Measurements from ENCODE around the gene INAVA. TPM values are rescaled to one million over a fixed set of nuclear protein-coding genes. Genes with fewer than 3 reads are reported as not detected.

INAVA gene
- total RNA-seq, 1 donor from 2014 or later, result 185 TPM

DNA sequence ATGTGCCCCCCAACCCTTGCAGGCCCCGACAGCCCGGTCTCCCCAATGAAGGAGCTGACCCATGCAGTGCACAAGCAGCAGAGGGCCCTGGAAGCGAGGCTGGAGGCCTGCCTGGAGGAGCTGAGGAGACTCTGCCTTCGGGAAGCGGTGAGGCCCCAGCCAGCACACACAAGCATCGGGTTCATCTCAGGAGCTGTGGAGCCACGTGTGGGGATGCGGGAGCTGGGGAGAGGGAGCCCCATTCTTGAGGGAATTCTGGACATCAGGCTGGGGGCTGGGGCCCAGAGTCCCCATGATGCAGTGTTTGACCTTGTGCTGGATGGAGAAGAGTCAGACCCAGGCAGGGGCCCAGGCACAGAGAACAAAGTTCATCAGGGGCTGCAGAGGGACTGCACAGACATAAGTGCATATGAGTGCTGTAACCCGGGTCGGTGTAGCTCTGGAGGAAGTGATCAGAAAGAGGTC lies 4.8 kb downstream of the INAVA start:
- DNase-seq (ENCODE audit: low read depth), result no peak
- no peak overlapping the region for H3K4me3 ChIP-seq (ENCODE audit: low read depth, low read length)
- H3K36me3 ChIP-seq (ENCODE audit: control insufficient read depth, insufficient read depth, low read length), result peaks cover 2% of the 10 kb centered on the region
- no peaks in the 10 kb centered on the region for H3K27me3 ChIP-seq (ENCODE audit: control insufficient read depth, insufficient read depth, low read length)
- TF ChIP-seq, protein P1, sequence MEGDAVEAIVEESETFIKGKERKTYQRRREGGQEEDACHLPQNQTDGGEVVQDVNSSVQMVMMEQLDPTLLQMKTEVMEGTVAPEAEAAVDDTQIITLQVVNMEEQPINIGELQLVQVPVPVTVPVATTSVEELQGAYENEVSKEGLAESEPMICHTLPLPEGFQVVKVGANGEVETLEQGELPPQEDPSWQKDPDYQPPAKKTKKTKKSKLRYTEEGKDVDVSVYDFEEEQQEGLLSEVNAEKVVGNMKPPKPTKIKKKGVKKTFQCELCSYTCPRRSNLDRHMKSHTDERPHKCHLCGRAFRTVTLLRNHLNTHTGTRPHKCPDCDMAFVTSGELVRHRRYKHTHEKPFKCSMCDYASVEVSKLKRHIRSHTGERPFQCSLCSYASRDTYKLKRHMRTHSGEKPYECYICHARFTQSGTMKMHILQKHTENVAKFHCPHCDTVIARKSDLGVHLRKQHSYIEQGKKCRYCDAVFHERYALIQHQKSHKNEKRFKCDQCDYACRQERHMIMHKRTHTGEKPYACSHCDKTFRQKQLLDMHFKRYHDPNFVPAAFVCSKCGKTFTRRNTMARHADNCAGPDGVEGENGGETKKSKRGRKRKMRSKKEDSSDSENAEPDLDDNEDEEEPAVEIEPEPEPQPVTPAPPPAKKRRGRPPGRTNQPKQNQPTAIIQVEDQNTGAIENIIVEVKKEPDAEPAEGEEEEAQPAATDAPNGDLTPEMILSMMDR (IDR thresholded peaks at IDR 0.05; ENCODE audit: insufficient read depth, low read length, poor library complexity, severe bottlenecking), result no peak

DNA sequence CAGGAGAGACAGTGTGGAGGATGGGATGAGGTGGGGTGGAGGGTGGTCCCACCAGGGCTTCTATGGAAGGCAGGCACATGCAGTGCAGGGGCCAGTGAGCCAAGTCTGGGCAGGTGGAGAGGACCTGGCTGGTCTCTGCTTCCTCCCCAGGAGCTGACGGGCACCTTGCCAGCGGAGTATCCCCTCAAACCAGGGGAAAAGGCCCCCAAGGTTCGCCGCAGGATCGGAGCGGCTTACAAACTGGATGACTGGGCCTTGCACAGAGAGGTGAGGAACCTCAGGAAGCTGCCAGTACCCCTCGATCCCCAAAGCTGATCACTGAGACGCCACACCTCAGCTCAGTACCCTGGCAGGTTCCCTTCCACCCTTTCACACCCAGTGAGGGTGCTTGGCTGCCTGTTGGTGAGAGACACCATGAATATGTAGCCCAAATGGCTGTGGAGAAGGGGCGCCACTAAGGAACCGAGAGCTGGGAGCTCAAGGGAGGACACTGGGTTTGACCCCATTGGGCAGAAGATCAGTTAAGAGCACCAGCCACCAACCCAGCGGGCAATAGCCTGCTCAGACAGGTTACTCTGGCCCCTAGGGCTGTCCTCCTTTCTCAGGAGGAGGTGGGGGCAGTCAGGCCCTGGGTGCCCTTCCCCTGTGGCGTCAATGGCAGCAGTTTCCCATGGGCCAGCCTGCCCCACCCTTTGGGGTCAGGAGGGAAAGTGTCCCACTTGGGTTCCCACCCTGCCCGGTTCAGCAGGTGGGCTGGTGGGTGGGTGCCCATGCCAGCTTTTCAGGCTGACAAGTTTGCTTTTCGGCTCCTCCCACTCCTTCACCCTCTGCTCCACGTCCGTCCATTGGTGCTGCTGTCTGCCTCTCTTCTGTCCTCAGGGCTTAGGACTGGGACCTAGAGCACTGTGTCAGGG lies 5.5 kb downstream of the INAVA start:
- no peak for DNase-seq (ENCODE audit: low read depth)
- H3K36me3 ChIP-seq (ENCODE audit: control insufficient read depth, insufficient read depth, low read length), result peaks cover 2% of the 10 kb centered on the region
- no peaks in the 10 kb centered on the region for H3K27me3 ChIP-seq (ENCODE audit: control insufficient read depth, insufficient read depth, low read length)
- no peak overlapping the region for H3K4me3 ChIP-seq (ENCODE audit: low read depth, low read length)
- TF ChIP-seq, protein P1 (IDR thresholded peaks at IDR 0.05; ENCODE audit: insufficient read depth, low read length, poor library complexity, severe bottlenecking), result no peak

DNA sequence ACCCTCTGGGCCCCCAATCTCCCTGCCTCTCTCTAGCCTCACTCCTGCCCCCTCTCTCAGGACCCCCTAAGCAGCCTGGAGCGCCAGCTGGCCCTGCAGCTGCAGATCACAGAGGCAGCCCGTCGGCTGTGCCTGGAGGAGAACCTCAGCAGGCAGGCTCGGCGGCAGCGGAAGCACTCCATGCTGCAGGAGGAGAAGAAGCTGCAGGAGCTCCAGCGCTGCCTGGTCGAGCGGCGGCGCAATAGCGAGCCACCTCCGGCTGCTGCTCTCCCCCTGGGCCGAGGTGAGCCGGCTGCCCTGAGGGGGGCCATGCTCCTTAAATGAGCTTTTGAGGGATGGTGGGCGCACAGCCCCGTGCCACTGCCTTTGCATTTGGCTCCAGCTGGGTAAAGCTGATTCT lies 6.2 kb downstream of the INAVA start:
- peaks cover 2% of the 10 kb centered on the region for H3K36me3 ChIP-seq (ENCODE audit: control insufficient read depth, insufficient read depth, low read length)

DNA sequence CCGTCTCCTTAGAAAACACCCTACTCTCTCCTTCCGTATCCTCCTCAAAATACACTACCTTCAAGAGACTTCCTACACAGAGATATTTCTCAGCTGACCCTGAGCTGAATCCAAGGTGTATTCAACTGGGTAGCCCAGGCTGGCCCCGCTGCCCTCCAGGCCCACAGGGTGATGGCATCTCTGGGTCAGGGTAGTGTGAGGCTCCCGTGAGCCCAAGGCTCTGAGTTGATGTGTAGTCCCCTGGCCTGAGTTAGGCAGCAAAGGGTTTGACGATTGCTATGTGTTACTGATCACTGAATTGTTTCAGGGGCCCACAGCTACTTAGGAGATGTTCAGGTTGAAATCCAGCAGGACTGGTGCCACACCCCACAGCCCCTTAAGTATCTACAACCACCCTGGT lies 6.7 kb downstream of the INAVA start:
- peaks cover 2% of the 10 kb centered on the region for H3K36me3 ChIP-seq (ENCODE audit: control insufficient read depth, insufficient read depth, low read length)

More for the DNA sequence above, 6.2 kb downstream of the INAVA start:
- no peaks in the 10 kb centered on the region for H3K27me3 ChIP-seq (ENCODE audit: control insufficient read depth, insufficient read depth, low read length)
- TF ChIP-seq, protein P1 (IDR thresholded peaks at IDR 0.05; ENCODE audit: insufficient read depth, low read length, poor library complexity, severe bottlenecking), result no peak
- H3K4me3 ChIP-seq (ENCODE audit: low read depth, low read length), result no peak overlapping the region
- DNase-seq (ENCODE audit: low read depth), result no peak

DNA sequence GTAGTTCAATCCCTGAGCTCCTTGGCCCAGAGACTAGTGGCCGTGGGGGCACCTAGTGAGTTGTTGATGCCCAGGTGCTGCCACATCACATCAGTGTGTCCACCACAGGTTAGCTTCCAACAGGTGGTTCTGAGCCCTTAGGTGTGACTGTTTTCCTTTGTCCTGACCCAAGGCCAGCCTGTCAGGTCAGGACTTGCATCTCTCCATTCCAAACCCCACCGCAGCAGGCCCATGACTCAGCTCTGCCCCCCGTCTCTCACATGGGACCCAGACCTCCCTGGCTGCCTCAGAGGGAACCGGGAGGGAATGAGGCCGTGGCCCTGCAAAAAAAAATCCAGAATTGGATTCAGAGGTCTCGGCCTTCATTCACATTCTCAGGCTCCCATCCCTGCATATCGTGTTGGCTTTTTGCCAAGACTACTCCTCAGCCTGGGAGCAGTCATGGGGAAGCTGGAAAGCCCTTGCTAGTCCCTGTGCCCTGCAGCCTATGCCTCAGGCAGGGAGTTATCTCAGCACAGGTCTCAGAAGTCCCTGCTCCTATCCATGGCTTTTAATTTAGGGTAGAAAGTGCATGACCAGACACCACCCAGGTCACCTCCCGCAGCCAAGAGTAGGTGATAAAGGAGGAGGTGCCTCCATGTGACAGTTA lies 7.2 kb downstream of the INAVA start:
- no peak for DNase-seq (ENCODE audit: low read depth)
- peaks cover 2% of the 10 kb centered on the region for H3K36me3 ChIP-seq (ENCODE audit: control insufficient read depth, insufficient read depth, low read length)
- H3K4me3 ChIP-seq (ENCODE audit: low read depth, low read length), result no peak overlapping the region
- TF ChIP-seq, protein P1 (IDR thresholded peaks at IDR 0.05; ENCODE audit: insufficient read depth, low read length, poor library complexity, severe bottlenecking), result no peak
- H3K27me3 ChIP-seq (ENCODE audit: control insufficient read depth, insufficient read depth, low read length), result no peaks in the 10 kb centered on the region

More for the DNA sequence above, 6.7 kb downstream of the INAVA start:
- Histone ChIP-seq H3K4me3 (ENCODE audit: low read depth, low read length) (no peak overlapping the region), H3K27me3 (ENCODE audit: control insufficient read depth, insufficient read depth, low read length) (no peaks in the 10 kb centered on the region)
- no peak for DNase-seq (ENCODE audit: low read depth)
- TF ChIP-seq, protein P1 (IDR thresholded peaks at IDR 0.05; ENCODE audit: insufficient read depth, low read length, poor library complexity, severe bottlenecking), result no peak

Measured in kidney epithelial cell (primary cell).